Stimulated activated CD4-positive, alpha-beta T cell treated with anti-CD3 and anti-CD28 coated beads, TNF-alpha, amount 100 ng/mL, for 24 hours (primary cell): ENCODE measurements around the gene TUBB4B.

ENCODE experiments used
- DNase-seq, 3 experiments: peaks; one replicate each; pipeline ENCODE4 v3.0.0-alpha.2; 2020; ENCODE audit warnings: low read depth in 3 of 3

TUBB4B gene

DNA sequence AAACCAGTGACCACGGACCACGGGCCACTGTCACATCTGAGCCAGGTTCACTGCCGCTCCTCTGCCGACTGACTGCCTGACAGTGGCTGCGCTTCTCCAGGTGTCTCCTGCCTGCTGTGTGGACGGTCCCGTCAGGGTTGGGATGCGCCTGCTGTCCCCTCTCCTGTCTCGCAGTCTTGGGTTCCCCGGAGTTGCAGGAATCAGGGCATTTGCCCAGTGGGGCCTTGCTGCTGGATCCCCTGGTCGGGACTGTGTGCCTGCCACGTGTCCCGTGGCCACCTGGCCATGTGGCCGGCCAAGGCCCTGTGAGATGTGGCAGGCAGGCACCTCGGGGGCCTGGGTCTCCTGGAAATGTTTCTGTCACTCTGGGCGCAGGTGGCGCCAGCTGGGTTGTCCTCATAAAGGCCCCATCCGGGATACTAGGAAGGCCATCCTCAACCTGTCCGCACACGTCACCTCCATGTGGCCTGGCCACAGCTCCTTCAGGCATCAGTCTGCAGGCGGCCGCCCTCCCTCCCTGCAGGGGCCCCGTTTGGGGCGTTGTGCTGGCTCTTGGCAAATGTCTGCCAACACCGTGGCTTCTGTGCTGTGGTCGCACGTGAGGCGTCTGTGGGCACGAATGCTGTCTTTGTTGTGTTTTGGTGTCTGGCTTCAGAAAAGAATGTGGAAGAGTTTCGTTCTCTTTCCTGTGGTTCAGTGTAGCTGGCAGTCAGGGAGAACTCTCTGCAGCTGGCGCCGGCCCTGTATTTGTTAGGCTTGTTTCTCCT lies 30.0 kb downstream of the TUBB4B start:
- no peak for DNase-seq

DNA sequence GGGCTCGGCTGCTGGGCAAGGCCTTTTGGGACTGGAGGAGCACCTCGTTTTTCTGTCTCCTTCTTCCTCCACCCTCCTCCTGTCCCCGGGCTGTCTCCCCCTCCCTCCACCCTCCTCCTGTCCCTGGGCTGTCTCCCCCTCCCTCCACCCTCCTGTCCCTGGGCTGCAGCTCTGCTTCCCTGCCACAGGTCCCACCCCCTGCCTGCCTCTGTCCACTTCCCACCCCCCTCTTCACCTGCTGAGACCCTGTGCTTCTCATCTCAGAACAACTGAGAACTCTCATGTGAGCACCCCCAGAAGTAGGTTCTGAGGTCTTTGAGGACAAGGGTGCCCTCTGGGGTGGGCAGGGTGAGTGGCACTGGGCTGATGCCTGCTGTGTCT lies 30.6 kb downstream of the TUBB4B start:
- no peak for DNase-seq

DNA sequence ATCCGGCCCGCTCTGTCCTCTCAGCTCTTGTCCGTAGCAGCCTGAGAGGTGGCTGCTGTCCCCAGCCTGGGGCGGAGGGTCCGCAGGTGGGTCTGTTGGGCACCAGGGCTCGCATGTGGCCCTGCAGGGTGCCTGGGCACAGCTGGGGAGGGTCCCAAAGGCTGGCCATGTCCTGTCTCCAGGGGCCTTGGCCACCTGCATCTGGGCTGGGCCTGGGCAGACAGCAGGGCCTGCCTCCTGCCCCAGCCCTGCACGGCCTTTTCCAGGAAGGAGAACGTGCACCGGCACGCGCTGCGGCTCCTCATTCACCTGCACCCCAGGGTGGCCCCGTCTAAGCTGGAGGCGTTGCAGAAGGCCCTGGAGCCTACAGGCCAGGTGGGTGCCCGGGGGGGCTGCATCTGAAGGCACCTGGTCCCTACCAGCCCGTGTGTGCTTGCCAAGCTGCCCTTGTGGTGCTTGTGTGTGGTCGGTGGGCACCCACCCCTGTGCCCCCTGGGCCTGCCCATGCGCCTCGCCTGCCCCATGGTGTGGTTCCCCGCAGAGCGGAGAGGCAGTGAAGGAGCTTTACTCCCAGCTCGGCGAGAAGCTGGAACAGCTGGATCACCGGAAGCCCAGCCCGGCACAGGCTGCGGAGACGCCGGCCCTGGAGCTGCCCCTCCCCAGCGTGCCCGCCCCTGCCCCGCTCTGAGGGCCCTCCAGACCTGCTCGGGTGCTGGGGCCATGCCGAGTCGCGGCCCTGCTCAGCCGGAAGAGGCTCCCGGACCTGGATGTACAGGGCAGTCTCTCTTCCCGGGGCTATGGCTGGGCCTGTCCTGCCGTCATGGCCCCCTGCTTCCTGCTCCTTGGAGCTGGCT lies 31.4 kb downstream of the TUBB4B start:
- DNase-seq: no peak

DNA sequence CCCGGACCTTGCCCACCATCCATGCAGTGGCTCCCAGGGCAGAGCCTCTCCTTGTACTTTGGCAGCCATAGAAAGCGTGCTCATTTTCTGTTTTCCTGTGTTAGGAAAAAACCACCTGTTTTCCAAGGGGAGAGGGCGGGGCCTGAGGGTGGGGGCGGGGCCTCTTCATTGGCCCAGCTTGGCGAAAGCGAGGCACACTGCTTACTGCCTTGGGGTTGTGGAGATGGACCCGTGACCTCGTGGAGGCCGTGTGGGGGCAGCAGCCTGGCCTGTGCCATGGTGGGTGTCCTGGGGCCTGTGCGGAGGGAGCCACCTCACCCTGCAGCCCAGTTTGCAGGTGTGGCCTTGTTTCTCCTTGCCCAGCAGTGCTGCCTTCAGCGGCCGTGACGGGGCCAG lies 32.0 kb downstream of the TUBB4B start:
- no peak for DNase-seq

DNA sequence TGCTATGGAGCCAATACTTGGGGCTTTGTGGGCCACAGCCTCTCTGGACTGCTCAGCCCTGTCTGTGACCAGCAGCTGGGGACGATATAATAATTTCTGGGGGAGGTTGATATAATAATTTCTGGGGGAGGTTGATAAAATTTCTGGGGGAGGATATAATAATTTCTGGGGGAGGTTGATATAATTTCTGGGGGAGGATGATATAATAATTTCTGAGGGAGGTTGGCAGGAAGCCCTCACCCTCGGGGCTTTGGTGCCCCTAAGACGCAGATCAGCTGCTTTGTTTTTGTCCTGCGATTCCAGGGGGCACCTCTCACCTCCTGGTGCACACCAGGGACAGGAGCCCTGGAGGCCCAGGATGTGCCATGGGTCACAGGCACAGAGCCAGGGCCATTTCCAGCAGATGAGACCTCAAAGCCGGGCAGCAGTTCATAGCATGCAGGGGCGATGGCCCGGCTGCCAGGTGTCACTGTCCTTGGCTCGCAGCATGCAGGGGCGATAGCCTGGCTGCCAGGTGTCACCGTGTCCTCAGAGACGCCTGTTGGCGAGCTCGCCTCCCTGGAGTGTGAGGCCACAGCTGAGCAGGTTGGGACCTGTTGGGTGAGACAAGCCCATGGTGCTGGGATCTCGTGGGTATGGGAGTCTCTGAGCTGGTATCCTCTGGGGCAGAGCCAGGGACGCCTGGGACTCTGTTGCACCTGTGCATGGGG lies 32.7 kb downstream of the TUBB4B start:
- DNase-seq: no peak

DNA sequence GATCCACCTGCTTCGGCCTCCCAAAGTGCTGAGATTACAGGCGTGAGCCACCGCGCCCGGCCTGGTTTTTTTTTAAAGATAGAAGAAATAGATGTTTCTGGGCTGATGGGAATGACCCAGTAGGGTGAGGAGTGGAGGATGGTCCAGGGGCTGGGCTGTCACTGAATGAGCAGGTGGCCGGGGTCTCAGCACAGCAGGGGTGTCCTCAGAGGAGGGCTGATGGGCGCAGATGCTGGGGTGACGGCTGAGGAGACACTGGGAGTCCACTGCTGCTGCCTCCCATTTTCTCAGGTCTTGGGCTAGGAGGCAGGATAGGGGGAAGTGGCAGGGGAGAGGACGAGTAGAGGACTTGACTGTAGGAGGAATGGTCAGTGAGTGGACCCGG lies 34.1 kb downstream of the TUBB4B start:
- DNase-seq: no peak

DNA sequence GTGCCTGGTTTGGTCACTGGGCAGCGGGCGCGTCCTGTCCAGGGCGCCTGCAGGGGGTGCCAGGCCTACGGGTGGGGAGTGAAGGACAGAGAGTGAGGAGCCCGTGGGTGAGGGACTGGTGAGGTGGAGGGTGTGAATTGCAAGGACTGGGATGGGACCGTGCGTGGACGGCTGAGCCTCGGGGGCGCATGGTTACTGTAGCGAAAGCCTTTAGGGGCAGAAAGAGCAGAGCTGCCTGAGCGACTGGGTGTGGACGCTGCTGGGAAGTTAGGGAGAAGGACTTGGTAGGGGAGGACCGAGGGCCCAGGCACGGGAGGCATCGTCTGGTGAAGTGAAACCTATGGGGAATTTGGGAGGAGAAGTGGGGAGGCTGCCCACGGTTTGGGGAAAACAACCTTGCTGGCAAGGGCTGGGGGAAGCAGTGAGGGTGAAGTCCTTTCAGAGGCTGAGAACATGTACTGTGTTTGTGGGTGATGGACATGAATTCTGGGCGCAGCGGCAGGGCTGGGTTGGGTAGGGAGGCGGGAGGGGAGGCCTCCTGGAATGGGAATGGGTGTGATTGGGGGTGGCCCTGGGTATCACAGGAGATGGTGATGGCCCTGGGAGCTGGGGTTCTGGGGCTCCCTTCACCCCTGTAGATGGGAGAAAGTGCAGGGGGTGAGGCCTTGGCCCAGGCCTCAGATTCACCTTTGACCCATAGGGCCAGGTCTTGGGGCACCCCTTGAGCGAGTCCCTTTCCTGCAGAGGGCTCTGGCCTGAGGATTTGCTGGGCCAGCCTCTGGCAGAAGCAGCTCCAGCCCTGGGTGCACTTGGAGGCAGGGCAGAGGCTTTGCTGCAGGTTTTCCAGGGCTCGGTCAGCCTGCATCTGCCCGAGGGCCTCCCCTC lies 34.7 kb downstream of the TUBB4B start:
- no peak for DNase-seq

DNA sequence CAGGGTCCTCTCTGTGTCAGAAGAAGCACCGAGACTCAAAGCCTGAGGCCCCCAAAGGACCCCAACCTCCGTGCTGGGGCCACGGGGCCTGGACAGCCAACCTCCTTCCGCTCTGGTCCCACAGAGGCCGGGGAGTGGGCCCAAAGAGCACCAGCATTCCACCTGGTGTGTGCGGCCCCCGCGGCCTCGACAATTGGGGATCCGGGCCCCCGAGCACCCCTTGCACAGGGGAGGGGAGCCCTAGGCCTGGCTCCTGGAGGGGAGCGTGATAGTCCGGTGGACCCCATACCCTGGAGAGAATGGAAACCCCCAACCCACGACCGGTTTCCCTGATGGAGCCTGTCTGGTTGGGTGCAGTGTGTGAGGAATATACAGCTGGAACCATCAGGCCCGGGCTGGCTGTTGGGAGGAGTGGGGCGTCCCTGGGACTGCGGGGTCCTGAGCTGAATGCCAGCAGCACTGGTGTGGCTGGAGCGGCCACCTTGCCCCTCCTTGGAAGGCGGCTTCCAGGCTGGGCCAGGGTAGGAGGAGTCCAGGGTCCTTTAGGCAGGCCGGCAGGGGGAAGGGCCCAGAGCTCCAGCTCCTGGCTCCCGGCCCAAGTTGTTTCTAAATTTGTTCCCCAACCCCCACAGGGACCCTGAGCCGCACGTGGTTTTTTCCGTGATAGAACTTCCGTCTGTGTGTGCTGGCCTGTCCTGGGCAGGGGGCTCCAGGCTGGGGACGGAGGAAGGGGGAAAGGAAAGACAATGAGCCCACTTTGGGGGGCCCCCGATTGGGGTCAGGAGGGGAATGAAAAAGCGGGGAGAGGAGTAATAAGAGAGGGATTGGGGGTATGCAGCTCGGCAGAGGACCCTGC lies 35.6 kb downstream of the TUBB4B start:
- DNase-seq: no peak

DNA sequence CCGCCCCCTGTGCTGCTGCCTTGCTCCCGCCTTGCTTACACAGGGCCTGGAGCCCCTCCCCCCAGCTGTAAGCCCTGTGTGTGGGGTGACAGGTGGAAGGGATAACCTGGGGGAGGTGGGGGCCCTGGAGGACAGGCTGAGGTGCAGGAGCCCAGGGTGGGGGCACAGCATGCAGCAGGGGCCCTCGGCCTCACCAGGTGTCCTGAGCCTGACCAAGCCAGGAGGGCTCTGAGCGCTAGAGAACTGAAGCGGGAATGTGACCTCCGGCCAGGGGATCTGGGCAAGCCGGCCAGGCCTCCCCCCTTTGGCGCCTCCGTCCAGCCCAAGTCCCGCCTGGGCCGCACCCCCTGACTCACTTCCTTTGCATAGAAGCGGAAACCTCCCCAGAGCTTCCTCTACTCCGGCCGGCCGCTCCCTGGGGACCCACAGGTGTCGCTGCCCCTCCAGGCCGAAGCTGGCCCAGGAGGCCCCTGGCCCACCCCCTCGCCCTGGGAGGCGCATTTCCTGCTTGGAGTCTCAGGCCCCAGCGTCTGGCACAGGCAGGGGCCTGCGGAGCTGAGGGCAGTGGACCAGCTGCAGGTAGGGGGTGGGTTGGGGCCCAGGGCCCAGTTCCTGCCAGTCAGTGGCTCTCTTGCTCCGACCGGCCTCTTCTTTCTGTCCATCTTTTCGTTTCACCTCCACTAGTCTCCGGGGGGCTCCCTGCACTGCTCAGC lies 36.4 kb downstream of the TUBB4B start, which contains the start of gene TOR4A:
TOR4A (plus strand) TSS at position 398 of the 713 bp plus-strand sequence. CDS start 964 bp downstream, outside the sequence.
- peak in 1 of 3 experiments; percentile 44 for DNase-seq

DNA sequence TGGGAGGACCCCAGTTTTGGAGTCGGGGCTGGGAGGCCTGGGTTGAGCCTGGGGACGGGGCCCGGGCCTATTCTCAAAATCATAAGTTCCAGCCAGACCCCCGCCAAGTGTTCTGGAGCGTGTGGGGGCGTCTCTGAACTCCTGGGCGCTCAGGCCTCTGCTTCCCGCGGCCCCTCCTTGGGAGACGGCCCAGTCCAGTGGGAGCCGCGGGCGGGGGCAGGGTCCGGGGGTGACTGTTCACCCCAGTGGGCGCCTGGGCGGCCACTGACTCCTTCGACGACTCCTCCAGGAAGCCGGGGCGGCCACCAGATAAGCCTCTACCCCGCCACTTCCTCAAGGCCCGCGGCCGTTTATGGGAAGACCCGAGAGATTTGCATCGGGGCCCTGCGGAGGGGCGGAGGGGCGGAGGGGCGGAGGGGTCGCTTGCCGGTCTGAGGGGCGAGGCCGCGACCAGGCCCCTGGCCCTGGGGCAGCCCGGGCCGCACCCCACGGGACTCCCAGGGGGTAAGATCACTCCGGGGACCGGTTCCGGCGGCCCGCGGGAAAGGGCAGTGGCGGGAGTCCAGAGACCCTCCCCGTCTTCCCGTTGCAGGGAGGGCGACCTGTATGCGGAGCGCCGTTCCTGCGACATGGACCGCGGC lies 37.1 kb downstream of the TUBB4B start:
- DNase-seq: no peak

DNA sequence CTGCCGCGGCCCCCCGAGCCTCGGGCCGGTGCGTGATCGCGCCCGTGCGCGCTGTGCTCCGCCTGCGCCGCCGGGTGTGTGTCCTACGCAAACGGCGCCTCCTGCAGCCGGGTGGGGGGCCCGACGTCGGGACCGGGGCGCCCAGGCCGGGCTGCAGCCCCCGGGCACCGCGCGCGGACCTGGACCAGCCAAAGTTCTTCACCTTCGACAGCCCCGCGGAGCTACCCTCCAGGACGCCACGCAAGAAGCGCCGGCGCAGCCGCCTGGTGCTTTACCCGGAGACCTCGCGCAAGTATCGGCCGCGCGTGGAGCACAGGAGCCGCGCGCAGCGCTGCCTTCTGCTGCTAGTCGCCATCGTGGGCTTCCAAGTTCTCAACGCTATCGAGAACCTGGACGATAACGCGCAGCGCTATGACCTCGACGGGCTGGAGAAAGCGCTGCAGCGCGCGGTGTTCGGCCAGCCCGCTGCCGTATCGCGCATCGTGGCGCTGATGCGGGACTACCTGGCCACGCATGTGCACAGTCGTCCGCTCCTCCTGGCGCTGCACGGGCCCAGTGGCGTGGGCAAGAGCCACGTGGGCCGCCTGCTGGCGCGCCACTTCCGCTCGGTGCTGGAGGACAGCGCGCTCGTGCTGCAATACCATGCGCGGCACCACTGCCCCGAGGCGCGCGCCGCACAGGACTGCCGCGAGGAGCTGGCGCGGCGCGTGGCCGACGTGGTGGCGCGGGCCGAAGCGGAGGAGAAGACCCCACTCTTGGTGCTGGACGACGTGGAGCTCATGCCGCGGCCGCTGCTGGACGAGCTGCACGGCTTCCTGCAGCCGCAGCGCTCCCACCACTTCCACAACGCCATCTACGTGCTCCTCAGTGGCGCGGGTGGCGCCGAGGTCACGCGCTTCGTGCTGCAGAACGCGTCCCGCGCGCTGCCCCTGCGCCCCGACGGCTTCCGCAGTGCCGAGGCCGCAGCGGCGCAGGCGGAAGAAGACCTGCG lies 37.9 kb downstream of the TUBB4B start:
- DNase-seq: no peak

DNA sequence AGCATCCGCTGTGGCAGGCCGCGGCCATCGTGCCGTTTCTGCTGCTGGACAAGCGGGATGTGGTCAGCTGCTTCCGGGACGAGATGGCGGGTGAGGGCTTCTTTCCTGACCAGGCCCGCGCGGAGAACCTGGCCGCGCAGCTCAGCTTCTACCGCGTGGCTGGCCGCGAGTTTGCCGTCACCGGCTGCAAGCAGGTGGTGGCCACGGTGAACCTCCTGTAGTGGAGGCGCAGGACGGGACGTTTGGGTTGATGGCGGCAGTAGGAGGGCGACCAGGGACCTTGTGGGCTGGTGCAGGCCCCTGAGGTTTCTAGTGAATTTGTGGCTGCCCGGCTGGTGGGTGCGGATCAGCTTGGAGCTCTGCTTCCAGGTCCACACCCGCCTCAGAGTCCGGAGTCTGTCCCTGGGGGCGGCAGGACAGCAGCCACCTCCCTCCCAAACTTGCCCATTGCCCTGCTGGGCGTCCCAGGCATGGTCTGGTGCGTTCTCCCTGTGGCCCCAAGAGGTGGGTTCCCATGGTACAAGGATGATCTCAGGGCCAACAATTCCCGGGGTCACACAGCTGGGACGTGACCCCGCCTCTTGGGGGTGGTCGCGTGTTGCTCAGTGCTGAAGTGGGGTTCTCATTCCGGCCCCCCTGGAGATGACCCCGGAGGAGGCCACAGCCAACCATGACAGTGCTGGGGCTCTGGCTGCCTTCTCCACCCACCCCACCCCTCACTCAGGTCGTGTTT lies 38.8 kb downstream of the TUBB4B start:
- no peak for DNase-seq

DNA sequence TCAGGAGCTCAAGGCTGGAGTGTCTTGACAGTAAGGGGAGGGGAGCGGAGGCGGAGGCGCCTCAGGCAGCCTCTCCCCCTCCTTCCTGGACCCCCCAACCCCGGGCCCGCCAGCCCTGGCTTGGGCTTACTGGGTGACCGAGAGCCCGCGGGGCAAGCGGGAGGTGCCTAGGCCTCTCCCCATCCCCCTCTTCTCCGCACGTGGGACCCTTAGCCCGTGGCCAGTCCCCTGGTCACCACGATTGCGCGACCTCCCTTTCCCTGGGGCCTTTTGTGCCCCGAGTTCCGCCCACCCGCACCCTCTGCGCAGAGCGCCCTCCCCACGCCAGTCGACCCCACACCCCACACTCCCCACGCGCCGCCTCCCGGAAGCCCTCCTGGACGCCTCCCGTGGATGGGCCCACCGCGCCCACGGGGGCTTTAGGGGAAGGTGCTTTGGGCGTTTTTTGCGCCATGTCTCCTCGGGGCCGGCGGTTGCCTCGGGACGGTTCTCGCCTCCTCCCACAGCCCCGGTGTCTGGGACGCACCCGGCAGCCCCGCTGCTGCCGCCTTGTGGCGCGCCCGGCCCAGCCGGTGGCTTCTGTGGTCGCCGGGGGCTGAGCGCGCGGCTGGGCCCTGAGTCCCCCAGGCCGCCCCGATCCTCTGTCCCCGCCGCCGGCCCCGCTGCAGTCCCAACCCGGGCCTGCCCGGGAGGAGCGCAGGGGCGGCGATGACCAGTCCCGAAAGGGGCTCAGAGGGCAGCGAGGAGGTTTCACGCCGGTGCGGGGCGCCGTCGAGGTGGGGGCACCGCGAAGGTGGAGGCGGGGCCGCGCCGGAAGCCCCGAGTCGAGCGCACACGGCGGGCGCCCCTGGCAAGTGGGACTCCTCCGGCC lies 39.6 kb downstream of the TUBB4B start:
- DNase-seq: no peak

DNA sequence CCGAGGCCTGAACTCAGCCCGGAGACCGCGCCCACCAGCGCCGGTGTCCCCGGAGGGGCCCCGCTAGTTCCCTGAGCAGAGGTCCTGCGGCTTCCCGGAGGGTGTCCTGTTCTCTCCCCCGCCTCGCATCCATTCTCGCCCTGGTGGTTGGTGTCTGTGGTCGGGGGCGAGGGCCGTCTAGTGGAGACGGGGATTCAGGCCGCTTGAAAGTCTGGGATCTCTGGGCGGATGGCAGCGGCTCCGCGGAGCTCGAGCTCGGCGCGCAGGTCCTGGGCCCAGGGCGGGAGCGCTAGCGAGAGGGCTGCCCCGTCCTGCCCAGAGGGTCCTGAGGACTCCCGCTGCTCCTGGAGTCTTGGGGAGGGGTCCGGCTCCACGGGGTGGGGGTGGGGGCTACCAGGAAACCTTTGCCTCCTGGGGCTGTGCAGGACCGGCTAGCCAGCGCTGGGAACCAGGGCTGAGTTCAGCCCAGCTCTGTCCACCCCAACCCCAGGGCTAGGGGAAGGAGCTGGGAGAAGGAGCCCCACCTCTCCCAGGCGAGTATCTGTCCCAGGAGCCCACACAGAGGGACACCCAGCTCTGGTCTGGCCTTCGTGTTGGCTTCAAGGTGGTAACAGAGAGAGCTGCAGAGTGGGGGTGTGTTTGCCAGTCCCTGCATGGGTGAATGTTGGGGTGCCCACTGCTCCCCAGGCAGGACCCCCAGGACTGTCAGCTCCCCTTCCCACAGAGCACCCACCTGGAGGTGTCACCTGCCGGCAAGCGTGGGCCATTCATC lies 40.4 kb downstream of the TUBB4B start:
- no peak for DNase-seq

DNA sequence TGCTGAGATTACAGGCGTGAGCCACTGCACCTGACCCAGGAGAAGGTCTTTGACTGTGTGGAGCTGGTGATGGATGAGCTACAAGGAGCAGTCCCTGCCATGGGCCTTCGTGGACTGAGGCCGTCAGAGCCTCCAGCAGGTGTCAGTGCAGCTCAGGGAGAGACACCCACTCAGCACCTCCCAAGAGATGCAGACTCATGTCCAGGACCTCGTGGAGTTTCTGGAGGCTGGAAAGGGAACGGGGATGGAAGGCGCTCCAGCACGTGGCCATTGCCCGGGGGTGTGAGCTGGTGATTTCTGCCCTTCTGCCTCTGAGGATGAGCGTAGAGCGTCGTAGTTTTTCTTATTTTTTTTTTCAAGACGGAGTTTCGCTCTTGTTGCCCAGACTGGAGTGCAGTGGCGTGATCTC lies 45.9 kb downstream of the TUBB4B start:
- DNase-seq: no peak

DNA sequence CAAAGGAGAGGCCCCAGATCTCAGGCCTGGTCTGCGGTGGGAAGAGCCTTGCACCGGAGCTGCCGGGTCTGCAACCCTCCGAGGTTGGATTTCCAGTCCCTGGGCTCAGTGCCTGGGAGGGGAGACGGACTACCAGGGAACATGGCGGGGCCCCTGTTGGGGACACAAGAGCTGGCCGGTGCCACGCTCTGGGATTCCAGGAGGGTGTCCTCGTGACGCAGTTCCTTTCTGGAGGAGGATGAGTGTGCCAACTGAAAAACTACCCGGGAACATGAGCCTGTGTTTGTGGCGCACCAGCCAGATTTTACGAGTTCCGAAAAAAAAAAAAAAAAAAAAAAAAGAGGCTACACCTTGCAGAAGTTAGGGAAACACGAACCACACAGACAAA lies 52.0 kb downstream of the TUBB4B start:
- DNase-seq: no peak
